SH-SY5Y (cell line): ENCODE data around the gene DNAH8.

Source experiments
- GATA2 ChIP-seq: IDR thresholded peaks from 2 replicates; pipeline ENCODE4 v1.6.1; 2011; ENCODE audit warnings: mild to moderate bottlenecking, low read depth, low read length
- GATA3 ChIP-seq: IDR thresholded peaks from 2 replicates; pipeline ENCODE4 v1.6.1; 2011; ENCODE audit warnings: low read depth, mild to moderate bottlenecking, low read length, moderate library complexity

DNA sequence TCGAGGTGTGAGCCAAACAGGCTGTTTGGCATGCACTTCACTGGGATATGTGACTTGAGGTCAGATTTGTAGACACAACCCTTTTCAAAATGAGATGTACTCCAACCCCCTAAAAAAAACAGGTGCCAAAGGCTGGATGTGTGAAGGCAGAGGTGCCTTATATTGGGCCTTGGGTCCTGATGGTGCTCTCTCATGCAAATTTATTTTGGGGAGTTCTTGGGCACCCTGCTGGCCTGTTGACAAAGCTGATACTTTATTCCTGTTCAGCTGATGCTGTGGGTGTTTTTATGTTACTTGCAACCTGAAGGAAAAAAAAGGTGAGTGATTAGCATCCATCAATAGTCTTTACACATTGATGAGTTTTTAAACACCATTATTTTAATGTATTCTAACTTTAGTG lies 121.5 kb downstream of the DNAH8 start:
- no peak for TF ChIP-seq GATA3
- TF ChIP-seq GATA2 = no peak
